Skin of body (tissue), 3 donors: ENCODE results near the gene UHMK1. TPM values are rescaled to one million over a fixed set of nuclear protein-coding genes. Genes with fewer than 3 reads are reported as not detected.
"Not testable (repeated sequence)": the region's sequence is repeated elsewhere in the genome, so short reads cannot be mapped to it uniquely, and the experiment has no call there.

ENCODE experiments used
- DNase-seq: peaks from one replicate; lab custom pipeline; 2025; lab: John Stamatoyannopoulos, UW
- small RNA-seq: library from RNA; depleted of rRNA; stranded (forward); fragments of <200 nt; gene quantifications from one replicate; pipeline ENCODE3, GENCODE V24; 2014; ENCODE audit warnings: low replicate concordance
- total RNA-seq: library from RNA; depleted of rRNA; stranded (reverse); fragments of >200 nt; gene quantifications from one replicate; pipeline ENCODE4 v1.2.3, GENCODE V29; 2014

UHMK1 gene
- total RNA-seq, 1 donor from 2014 or later: 36.0 TPM

- no peak for DNase-seq
These were observed 67.8 kb downstream of the UHMK1 start for GRCh38 chr1:162565460-162565859.

- DNase-seq: no peak
These were observed 69.3 kb downstream of the UHMK1 start for GRCh38 chr1:162566870-162567269.

GRCh38 chr1:162568802-162569201 lies 71.2 kb downstream of the UHMK1 start:
- no peak for DNase-seq

- no peak for DNase-seq
These were observed 73.1 kb downstream of the UHMK1 start for GRCh38 chr1:162570718-162571117.

- not testable (repeated sequence) for DNase-seq
These were observed 73.5 kb downstream of the UHMK1 start for GRCh38 chr1:162571121-162571520.

GRCh38 chr1:162571696-162572095 lies 74.1 kb downstream of the UHMK1 start:
- DNase-seq: no peak

GRCh38 chr1:162573136-162573535 lies 75.5 kb downstream of the UHMK1 start:
- no peak for DNase-seq

GRCh38 chr1:162578071-162578700 lies 80.6 kb downstream of the UHMK1 start:
- DNase-seq: no peak

- DNase-seq: no peak
These were observed 81.3 kb downstream of the UHMK1 start for GRCh38 chr1:162578936-162579335.

Small RNA genes within 50 kb of the gene (small RNA-seq; reads per million reads assigned to genes)
- gene UQCRBP2: not detected

Other genes with a start within 250 kb of the UHMK1 start
- not detected for gene SPATA46, start 121.0 kb upstream of the UHMK1 start, total RNA-seq
- 1.5 TPM for gene C1orf226, start 116.1 kb upstream of the UHMK1 start, total RNA-seq
- not detected for gene SH2D1B, start 85.7 kb upstream of the UHMK1 start, total RNA-seq
- gene UAP1, start 63.9 kb downstream of the UHMK1 start, total RNA-seq: 54.6 TPM
- 61.7 TPM for gene DDR2, start 134.6 kb downstream of the UHMK1 start, total RNA-seq